A673 (cell line): ENCODE measurements around the gene TBC1D19.

ENCODE experiments used
- CTCF ChIP-seq: fragments of 300-800, 200-600 bp; sonication (generic); conservative IDR thresholded peaks from 2 replicates; pipeline ENCODE4 v1.5.1; 2017; ENCODE audit warnings: low read depth, mild to moderate bottlenecking, antibody characterized with exemption, low read length, moderate library complexity, mixed read lengths
- EZH2 ChIP-seq: fragments of 200-600 bp; sonication (generic); IDR thresholded peaks from 2 replicates; pipeline ENCODE4 v1.6.1; 2017; ENCODE audit warnings: borderline replicate concordance, low read depth, mild to moderate bottlenecking, mixed read lengths, antibody characterized with exemption, low read length; ENCODE audit not compliant: poor library complexity, severe bottlenecking

DNA sequence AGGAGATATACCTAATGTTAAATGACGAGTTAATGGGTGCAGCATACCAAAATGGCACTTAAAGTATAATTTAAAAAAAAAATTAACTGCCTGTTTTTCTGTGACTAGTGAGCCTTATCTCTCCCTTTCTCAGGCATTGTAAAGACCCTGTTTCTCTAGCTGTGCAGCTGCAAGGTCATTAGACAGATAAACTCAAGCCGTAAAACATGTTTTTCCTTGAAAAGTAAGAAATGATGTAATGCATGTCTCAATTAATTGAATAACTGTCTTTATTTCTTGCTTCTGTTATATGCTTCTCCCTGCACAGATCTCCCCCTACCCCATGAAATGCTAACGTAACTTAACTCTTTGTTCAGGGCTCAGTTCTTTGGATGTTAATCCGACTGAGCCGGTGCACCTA is 10.5 kb downstream of the TBC1D19 start:
- no peak for TF ChIP-seq CTCF
- no peak for TF ChIP-seq EZH2
